ENCODE results near the gene MARK3.

MARK3 gene

GRCh38 chr14:103548463-103549351, 163.5 kb downstream of the MARK3 start:
- peaks cover 16 to 78% (median 65%) of the 10 kb centered on the region in 4 donors for H3K4me1 ChIP-seq
- H3K27me3 ChIP-seq = no peaks in the 10 kb centered on the region
- DNase-seq = peak in 1 of 2 donors; percentile 65
- no peaks in the 10 kb centered on the region for H3K9me3 ChIP-seq
- no peak overlapping the region for H3K4me3 ChIP-seq
- intact Hi-C loops (cut with DNase I; ENCODE audit: low total_unique reads) = loop anchor here (10.0 kb wide), 1 partner anchor 54 kb away; no protein-coding TSS in a partner anchor
- TF ChIP-seq, protein P1, sequence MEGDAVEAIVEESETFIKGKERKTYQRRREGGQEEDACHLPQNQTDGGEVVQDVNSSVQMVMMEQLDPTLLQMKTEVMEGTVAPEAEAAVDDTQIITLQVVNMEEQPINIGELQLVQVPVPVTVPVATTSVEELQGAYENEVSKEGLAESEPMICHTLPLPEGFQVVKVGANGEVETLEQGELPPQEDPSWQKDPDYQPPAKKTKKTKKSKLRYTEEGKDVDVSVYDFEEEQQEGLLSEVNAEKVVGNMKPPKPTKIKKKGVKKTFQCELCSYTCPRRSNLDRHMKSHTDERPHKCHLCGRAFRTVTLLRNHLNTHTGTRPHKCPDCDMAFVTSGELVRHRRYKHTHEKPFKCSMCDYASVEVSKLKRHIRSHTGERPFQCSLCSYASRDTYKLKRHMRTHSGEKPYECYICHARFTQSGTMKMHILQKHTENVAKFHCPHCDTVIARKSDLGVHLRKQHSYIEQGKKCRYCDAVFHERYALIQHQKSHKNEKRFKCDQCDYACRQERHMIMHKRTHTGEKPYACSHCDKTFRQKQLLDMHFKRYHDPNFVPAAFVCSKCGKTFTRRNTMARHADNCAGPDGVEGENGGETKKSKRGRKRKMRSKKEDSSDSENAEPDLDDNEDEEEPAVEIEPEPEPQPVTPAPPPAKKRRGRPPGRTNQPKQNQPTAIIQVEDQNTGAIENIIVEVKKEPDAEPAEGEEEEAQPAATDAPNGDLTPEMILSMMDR (IDR thresholded peaks at IDR 0.05) = no peak
- peak overlapping the region; percentile 90 to 97 for H3K27ac ChIP-seq
- H3K36me3 ChIP-seq = no peaks in the 10 kb centered on the region

GRCh38 chr14:103549361-103550311, 164.4 kb downstream of the MARK3 start:
- Histone ChIP-seq H3K4me3 (no peak overlapping the region), H3K4me1 (peaks cover 16 to 72% (median 57%) of the 10 kb centered on the region in 4 donors), H3K36me3 (no peaks in the 10 kb centered on the region), H3K27me3 (no peaks in the 10 kb centered on the region), H3K27ac (peak overlapping the region; percentile 90 to 97), H3K9me3 (no peaks in the 10 kb centered on the region)
- intact Hi-C loops (cut with DNase I; ENCODE audit: low total_unique reads) = loop anchor here (10.0 kb wide), 1 partner anchor 55 kb away; no protein-coding TSS in a partner anchor
- TF ChIP-seq, protein P1 (IDR thresholded peaks at IDR 0.05) = no peak
- DNase-seq = peak in 1 of 2 donors; percentile 72

DNA sequence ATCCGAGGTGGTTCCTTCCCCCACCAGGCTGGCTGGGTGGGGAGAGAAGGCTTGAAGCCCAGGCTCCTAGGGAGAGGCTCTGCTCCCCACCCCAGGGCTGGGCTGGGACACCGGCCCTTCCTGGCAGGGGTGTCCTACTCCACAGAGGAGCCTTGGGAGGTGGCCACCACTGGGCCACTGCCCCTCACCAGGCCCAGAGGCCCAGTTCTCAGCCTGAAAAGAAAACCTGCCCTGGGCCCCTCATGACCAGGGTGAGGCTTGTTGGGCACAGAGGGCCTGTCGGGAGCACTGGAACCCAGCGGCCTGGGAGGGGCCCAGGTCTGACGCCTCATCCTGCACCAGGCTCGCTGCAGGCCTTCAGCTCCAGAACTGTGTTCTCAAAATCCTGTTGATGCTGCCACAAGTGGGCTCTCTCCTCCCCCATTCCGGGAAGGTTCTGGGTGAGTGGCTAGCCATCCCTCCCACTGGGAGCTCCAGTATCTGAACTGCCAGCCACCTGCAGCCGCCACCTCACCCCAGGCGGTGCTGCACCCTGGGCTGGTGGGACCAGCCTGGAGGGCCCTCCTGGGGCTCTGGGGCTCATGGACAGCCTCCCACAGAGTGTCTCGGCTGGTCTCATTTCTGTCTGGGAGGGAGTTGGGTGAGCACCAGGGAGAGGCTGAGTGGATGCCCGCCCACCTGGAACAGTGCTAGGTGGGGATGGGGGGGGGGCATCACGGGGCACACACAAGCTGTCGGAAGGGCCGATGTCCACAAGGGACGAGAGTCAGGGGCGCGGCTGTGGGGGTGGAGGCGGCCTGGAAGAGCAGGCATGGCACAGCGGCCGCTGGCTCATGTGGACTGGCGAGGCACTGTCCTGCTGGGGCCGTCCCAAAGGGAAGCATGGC, 165.5 kb downstream of the MARK3 start:
- H3K4me3 ChIP-seq = peak overlapping the region; percentile 31 to 32
- intact Hi-C loops (cut with DNase I; ENCODE audit: low total_unique reads) = no loop called here

GRCh38 chr14:103551338-103551762, 166.1 kb downstream of the MARK3 start:
- DNase-seq = peak; percentile 85 to 97
- Histone ChIP-seq H3K4me3 (peak overlapping the region; percentile 31 to 32), H3K9me3 (no peaks in the 10 kb centered on the region), H3K4me1 (peaks cover 16 to 78% (median 54%) of the 10 kb centered on the region in 4 donors), H3K27ac (peak overlapping the region; percentile 90 to 97), H3K36me3 (no peaks in the 10 kb centered on the region), H3K27me3 (no peaks in the 10 kb centered on the region)
- intact Hi-C loops (cut with DNase I; ENCODE audit: low total_unique reads) = no loop called here
- TF ChIP-seq, protein P1 (IDR thresholded peaks at IDR 0.05) = no peak

More for the DNA sequence above, 165.5 kb downstream of the MARK3 start:
- Histone ChIP-seq H3K36me3 (no peaks in the 10 kb centered on the region), H3K9me3 (no peaks in the 10 kb centered on the region), H3K4me1 (peaks cover 16 to 73% (median 55%) of the 10 kb centered on the region in 4 donors), H3K27me3 (no peaks in the 10 kb centered on the region), H3K27ac (peak overlapping the region; percentile 90 to 97)
- peak in 1 of 2 donors; percentile 84 for DNase-seq
- TF ChIP-seq, protein P1 (IDR thresholded peaks at IDR 0.05) = no peak
